Astrocyte (in vitro differentiated cells and primary cell): ENCODE measurements around the gene FDPS. TPM values are rescaled to one million over a fixed set of nuclear protein-coding genes. Genes with fewer than 3 reads are reported as not detected.
A peak's percentile ranks its signal among the peaks of the same experiment; 100 is the strongest.

Experiments
- DNase-seq: peaks from one replicate; pipeline ENCODE4 v3.0.0-alpha.2; 2010; ENCODE audit warnings: low read depth
- FAIRE-seq: peaks from 2 replicates; lab custom pipeline; 2011; peaks lifted over from hg19 to GRCh38; lab: Jason Lieb, UNC
- H2AFZ ChIP-seq: 2 replicates; pipeline ENCODE4 v1.6.0; 2012; ENCODE audit warnings: low read depth, low read length, inconsistent platforms
- H3K27ac ChIP-seq: 2 replicates; pipeline ENCODE4 v1.5.1; 2011; ENCODE audit warnings: low read depth, low read length, inconsistent platforms
- H3K27me3 ChIP-seq: 2 replicates; pipeline ENCODE4 v1.6.0; 2011; ENCODE audit warnings: low read length, inconsistent platforms; ENCODE audit not compliant: insufficient read depth
- H3K36me3 ChIP-seq: 2 replicates; pipeline ENCODE4 v1.5.1; 2011; ENCODE audit warnings: low read length, inconsistent platforms; ENCODE audit not compliant: insufficient read depth
- H3K4me1 ChIP-seq: 2 replicates; pipeline ENCODE4 v1.5.1; 2011; ENCODE audit warnings: low read length, inconsistent platforms; ENCODE audit not compliant: insufficient read depth
- H3K4me2 ChIP-seq: 2 replicates; pipeline ENCODE4 v1.6.0; 2012; ENCODE audit warnings: low read length, inconsistent platforms
- H3K4me3 ChIP-seq: 2 replicates; pipeline ENCODE4 v1.5.1; 2011; ENCODE audit warnings: low read depth, mild to moderate bottlenecking, low read length, inconsistent platforms; ENCODE audit not compliant: insufficient read depth
- H3K79me2 ChIP-seq: 2 replicates; pipeline ENCODE4 v1.6.0; 2012; ENCODE audit warnings: mild to moderate bottlenecking, low read length, inconsistent platforms; ENCODE audit not compliant: insufficient read depth
- H3K9ac ChIP-seq: 2 replicates; pipeline ENCODE4 v1.6.0; 2012; ENCODE audit warnings: mild to moderate bottlenecking, low read length, inconsistent platforms
- H3K9me3 ChIP-seq: 2 replicates; pipeline ENCODE4 v1.5.1; 2012; ENCODE audit warnings: low read depth, mild to moderate bottlenecking, low read length, inconsistent platforms; ENCODE audit not compliant: insufficient read depth
- H4K20me1 ChIP-seq: 2 replicates; pipeline ENCODE4 v1.6.0; 2012; ENCODE audit warnings: low read length, inconsistent platforms; ENCODE audit not compliant: insufficient read depth
- H3K27ac Mint-ChIP-seq: one replicate; pipeline ENCODE4 v1.8.0; 2021; ENCODE audit warnings: mild to moderate bottlenecking, mixed read lengths; ENCODE audit not compliant: unreplicated experiment
- H3K27me3 Mint-ChIP-seq: one replicate; pipeline ENCODE4 v1.8.0; 2021; ENCODE audit warnings: low read depth, mixed read lengths; ENCODE audit not compliant: unreplicated experiment
- H3K36me3 Mint-ChIP-seq: one replicate; pipeline ENCODE4 v1.8.0; 2021; ENCODE audit warnings: low read depth, mixed read lengths; ENCODE audit not compliant: unreplicated experiment
- H3K4me1 Mint-ChIP-seq: one replicate; pipeline ENCODE4 v1.8.0; 2021; ENCODE audit warnings: low read depth, mixed read lengths; ENCODE audit not compliant: unreplicated experiment
- H3K4me3 Mint-ChIP-seq: one replicate; pipeline ENCODE4 v1.8.0; 2021; ENCODE audit warnings: mild to moderate bottlenecking, moderate library complexity, mixed read lengths; ENCODE audit not compliant: unreplicated experiment
- H3K9me3 Mint-ChIP-seq: one replicate; pipeline ENCODE4 v1.8.0; 2021; ENCODE audit warnings: mild to moderate bottlenecking, mixed read lengths; ENCODE audit not compliant: unreplicated experiment
- EZH2 ChIP-seq: IDR thresholded peaks from 2 replicates; pipeline ENCODE4 v1.6.1; 2012; ENCODE audit warnings: mild to moderate bottlenecking, low read length, inconsistent platforms; ENCODE audit not compliant: insufficient read depth
- total RNA-seq: library from RNA; stranded (reverse); gene quantifications from 2 replicates; pipeline ENCODE4 v1.2.1, GENCODE V29; 2021
- TF ChIP-seq, protein P1 (sequence below): IDR thresholded peaks from 2 replicates; pipeline ENCODE4 v1.5.1; 2011; ENCODE audit warnings: low read depth, mild to moderate bottlenecking, inconsistent platforms, low read length, moderate library complexity; ENCODE audit not compliant: insufficient read depth

Gene FDPS
- total RNA-seq, 1 donor from 2014 or later, result 217 TPM

DNA sequence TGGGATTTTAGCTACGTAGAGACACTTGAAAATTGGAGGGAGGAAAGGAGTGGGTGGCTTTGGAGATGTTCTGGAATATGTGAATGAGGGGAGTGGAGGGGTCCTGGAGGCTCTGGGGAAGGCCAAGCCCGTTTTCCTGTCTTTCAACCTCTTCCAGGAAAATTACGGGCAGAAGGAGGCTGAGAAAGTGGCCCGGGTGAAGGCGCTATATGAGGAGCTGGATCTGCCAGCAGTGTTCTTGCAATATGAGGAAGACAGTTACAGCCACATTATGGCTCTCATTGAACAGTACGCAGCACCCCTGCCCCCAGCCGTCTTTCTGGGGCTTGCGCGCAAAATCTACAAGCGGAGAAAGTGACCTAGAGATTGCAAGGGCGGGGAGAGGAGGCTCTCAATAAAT is 11.6 kb downstream of the FDPS start:
- no peaks in the 10 kb centered on the region for H3K27me3 ChIP-seq
- TF ChIP-seq, protein P1, sequence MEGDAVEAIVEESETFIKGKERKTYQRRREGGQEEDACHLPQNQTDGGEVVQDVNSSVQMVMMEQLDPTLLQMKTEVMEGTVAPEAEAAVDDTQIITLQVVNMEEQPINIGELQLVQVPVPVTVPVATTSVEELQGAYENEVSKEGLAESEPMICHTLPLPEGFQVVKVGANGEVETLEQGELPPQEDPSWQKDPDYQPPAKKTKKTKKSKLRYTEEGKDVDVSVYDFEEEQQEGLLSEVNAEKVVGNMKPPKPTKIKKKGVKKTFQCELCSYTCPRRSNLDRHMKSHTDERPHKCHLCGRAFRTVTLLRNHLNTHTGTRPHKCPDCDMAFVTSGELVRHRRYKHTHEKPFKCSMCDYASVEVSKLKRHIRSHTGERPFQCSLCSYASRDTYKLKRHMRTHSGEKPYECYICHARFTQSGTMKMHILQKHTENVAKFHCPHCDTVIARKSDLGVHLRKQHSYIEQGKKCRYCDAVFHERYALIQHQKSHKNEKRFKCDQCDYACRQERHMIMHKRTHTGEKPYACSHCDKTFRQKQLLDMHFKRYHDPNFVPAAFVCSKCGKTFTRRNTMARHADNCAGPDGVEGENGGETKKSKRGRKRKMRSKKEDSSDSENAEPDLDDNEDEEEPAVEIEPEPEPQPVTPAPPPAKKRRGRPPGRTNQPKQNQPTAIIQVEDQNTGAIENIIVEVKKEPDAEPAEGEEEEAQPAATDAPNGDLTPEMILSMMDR, result no peak
- no peak for TF ChIP-seq EZH2
- H3K4me2 ChIP-seq, result peak overlapping the region; percentile 99
- FAIRE-seq (no peak), DNase-seq (no peak)
- peaks cover 27% of the 10 kb centered on the region for H3K4me1 ChIP-seq
- no peak overlapping the region for H3K27ac ChIP-seq
- H3K9ac ChIP-seq, result peak overlapping the region; percentile 78
- peaks cover 28% of the 10 kb centered on the region for H4K20me1 ChIP-seq
- peaks cover 7% of the 10 kb centered on the region for H3K4me1 Mint-ChIP-seq
- peaks cover 16% of the 10 kb centered on the region for H3K79me2 ChIP-seq
- no peaks in the 10 kb centered on the region for H3K9me3 ChIP-seq
- H2AFZ ChIP-seq, result no peak overlapping the region
- H3K27me3 Mint-ChIP-seq, result no peaks in the 10 kb centered on the region
- H3K36me3 ChIP-seq, result peaks cover 14% of the 10 kb centered on the region
- H3K27ac Mint-ChIP-seq, result no peak overlapping the region
- H3K4me3 Mint-ChIP-seq, result peak overlapping the region; percentile 87
- peak overlapping the region; percentile 72 for H3K4me3 ChIP-seq
- peaks cover 7% of the 10 kb centered on the region for H3K36me3 Mint-ChIP-seq
- H3K9me3 Mint-ChIP-seq, result no peaks in the 10 kb centered on the region

GRCh38 chr1:155320661-155321617 is 12.3 kb downstream of the FDPS start, which contains the start of gene RUSC1:
Gene RUSC1 (plus strand): TSS chr1:155320894. CDS start chr1:155321774, 880 bp downstream.
- Mint-ChIP-seq H3K27ac (peak within 1 kb of the TSS; percentile 48), H3K36me3 (peaks cover 8% of the 10 kb centered on the region), H3K4me3 (peak within 1 kb of the TSS; percentile 87), H3K27me3 (no peaks in the 10 kb centered on the region), H3K9me3 (no peaks in the 10 kb centered on the region), H3K4me1 (peaks cover 11% of the 10 kb centered on the region)
- peak within 1 kb of the TSS; percentile 72 for H3K4me3 ChIP-seq
- peaks cover 11% of the 10 kb centered on the region for H3K36me3 ChIP-seq
- peak within 1 kb of the TSS; percentile 55 for H2AFZ ChIP-seq
- H3K79me2 ChIP-seq, result peaks cover 23% of the 10 kb centered on the region
- H3K4me1 ChIP-seq, result peaks cover 32% of the 10 kb centered on the region
- no peaks in the 10 kb centered on the region for H3K27me3 ChIP-seq
- no peak within 1 kb of the TSS for H3K27ac ChIP-seq
- no peak for FAIRE-seq
- H3K9me3 ChIP-seq, result no peaks in the 10 kb centered on the region
- no peak for DNase-seq
- H3K9ac ChIP-seq, result peak within 1 kb of the TSS; percentile 78
- peaks cover 35% of the 10 kb centered on the region for H4K20me1 ChIP-seq
- H3K4me2 ChIP-seq, result peak within 1 kb of the TSS; percentile 99
- no peak for TF ChIP-seq EZH2
- TF ChIP-seq, protein P1, result no peak
